ENCODE measurements around the gene PTPN13.

PTPN13 gene

DNA sequence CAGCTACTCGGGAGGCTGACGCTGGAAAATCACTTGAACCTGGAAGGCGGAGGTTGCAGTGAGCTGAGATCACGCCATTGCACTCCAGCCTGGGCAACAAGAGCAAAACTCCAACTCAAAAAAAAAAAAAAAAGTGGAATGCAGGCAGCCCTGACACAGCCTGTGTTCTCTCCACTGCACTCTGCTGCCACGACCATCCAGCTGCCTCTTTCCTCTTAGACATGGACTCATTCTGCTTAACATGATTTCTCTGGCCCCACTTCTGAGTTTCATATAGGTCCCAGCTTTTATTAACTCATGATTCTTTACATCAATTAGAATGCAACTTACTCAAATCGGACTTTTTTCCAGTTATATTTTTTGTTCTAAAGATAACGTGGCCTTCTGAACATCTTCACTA lies 225.4 kb downstream of the PTPN13 start:
- DNase-seq (ENCODE audit: low spot score): no peak

DNA sequence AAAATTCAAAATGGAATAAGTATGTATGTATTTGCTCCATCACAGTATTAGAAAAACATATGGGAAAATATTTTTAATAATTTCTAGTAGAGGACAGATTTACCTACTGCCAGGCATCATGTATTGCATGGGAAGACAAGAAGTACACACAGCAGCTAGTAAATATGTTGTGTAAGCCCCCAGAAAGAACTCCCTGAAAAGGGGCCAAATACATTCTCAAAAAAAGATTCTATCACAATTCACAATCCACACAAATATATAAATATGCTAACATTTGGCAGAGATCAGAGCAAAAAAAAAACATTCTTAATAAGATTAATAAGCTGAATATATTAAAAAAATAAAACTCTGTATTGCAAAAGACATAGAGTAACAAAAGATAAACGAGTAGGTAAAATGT lies 227.0 kb downstream of the PTPN13 start:
- DNase-seq (ENCODE audit: low spot score): no peak

DNA sequence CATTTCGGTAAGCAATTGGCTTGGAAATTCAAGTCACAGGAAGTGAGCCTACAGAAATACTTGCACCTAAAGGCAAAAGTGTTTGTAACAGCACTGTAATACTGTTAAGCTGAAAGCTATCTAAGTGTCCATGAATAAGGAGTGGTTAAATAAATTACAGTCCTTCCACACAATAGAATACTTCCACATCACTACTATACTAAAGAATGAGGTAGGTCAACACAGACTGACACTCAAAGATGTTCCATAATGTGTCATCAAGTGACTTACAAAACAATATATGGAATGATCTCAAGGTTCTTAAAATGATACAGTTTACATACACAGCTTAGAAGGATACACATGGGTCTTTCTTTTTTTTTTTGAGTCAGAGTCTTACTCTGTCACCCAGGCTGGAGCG lies 228.0 kb downstream of the PTPN13 start:
- no peak for DNase-seq (ENCODE audit: low spot score)

DNA sequence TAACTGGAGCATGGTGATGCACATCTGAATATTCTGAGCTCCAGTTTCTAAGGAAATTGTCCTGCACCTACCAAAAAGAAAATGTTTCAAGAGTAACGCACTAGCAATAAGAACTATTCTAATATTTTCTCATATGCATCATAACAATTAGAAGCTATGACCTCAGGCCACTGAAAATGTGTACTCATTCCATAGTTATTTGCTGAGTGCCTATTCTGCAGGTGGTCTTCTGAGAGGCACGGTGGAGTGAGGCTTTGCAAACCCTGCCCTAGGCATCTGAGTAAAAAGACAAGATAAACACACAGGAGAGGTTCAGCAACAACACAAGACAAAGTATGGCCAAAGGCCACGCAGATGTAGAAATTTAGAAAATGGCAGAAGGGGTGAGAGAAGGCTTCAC lies 231.4 kb downstream of the PTPN13 start:
- DNase-seq (ENCODE audit: low spot score): no peak

DNA sequence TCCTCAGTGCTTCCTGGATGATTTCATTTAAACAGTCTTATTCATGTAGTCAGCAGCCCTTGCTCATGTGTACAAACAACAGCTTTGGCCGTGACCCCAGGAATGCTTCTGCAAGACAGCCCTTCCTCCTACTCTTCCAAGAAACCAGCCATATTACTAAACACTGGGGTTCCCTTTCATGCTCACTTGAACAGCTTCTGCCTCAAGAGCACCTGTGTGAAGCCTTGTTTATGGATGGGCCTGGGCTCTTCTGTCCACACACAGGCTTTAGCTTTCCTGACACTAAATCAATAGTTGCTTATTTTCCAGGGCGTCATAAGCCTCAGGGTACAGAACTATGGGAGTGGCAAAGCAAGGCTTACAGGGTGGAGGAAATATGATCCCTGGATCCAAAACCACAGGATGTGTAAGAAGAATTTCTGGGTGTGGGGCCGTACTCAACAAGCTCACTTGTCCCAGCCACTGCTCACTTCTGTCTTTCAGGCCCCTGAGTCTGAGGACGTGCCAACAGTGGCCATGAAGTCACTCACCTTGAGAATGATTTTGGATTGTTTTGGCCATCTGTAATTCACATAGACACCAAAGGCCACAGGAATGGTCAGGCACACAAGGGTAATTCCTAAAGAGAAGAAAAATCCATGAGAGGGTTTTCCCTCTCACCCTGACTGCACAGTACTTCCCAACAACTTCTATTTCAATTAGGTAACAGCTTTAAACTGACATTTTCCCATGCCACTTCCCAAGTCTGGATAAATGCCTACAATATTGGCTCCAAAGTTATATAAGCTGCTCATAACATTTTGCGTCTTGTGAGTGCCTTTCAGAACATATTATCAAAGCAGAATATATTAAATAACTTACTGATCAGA lies 237.4 kb downstream of the PTPN13 start:
- no peak for DNase-seq (ENCODE audit: low spot score)

DNA sequence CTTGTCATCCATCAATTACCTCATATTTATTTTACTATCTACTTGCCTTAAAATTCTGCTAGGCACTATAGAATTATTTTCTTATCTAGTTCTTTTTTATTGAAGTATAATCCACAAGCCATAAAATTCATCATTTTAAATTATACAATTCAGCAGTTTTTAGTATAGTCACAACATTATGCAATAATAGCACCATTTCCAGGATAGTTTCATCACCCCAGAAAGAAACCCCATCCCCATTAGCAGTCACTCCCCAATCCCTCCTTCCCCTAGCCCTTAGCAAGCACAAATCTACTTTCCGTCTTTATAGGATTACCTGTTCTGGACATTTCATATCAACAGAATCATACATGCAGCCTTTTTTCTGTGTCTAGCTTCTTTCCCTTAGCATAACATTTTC lies 239.5 kb downstream of the PTPN13 start:
- DNase-seq (ENCODE audit: low spot score): no peak

DNA sequence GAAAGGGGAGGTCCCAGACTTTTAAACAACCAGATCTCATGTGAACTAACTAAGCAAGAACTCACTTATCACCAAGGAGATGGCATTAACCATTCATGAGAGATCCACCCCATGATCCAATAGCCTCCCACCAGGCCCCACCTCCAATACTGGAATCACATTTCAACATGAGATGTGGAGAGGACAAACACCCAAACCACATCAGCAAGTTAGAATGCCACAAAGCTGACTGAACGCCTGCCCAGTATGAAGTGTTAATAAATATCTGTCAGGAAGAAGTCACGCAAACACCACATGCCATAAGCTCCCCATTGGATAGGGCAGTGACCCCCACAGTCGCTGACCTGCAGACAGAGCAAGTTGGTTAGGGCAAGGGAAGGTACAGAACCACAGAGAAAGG lies 240.8 kb downstream of the PTPN13 start:
- DNase-seq (ENCODE audit: low spot score): no peak

DNA sequence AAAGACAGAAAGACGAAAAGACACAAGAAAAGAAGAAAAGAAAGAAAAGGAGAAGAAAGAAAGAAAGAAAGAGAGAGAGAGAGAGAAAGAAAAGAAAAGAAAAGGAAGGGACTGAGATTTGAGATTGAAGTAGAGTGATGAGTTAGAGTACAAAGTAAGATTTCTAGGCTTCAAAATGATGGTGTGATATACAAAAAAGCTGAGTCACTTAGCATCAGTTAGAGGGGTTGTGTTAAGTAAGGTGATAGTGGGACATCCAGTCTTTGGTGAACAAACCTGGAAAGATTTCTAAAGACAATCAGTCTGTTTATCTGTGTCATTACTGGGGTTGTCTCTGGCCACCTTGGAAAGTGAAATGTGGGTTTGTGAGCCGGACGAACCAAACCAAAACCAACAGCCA lies 241.6 kb downstream of the PTPN13 start:
- no peak for DNase-seq (ENCODE audit: low spot score)

DNA sequence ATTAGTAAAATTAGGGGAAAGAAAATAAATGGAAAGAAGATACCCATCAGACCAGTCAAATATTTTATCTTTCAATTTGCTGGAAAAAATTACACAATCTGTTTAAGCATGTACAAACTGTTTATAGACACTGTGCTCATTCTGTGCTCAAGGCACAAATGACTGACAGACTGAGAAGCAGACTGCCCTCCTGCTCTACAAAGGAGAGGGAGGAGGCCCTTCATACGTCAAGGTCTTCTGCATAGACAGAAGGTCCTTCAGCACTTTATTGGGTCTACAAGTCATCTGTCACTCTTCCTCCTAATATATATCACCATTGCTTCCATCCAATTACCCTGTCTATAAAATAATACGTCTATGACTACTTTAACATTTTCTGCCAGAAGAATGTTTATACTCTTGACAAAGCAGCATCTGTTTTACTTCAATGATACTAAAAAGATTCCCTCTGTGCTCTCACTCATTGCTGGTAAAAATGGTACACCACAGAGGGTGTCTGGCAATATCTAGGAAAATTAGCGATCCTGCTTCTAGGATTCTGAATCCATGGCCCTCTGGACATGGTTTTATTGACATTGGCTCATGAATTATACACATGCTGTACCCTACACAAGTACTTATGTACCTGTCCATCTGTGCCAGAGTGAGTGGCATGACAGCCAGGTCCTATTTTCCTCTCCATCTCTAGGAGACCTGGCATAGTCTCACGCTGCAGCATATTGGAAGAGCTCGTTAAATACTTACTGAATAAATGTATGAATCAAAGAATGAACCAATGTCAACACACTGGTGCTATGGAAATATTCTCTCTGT lies 243.8 kb downstream of the PTPN13 start:
- no peak for DNase-seq (ENCODE audit: low spot score)

DNA sequence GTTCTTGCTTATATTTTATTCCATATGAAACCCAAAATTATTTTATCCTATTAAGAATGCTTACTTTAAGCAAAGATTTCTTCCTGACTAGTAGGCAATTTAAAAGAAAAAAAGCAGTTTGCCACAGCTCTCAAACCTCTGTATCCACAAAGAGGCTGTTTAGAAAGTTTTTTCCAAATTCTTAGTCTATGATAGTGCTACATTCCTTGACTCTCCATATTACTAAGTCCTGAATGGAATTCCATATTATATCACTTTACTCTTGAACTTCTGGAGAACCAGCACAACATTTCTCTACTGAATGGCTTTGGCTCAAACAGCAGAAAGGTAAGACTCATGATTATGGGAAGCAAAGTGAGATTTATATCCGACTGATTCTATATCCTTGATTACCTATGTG lies 246.7 kb downstream of the PTPN13 start:
- no peak for DNase-seq (ENCODE audit: low spot score)

DNA sequence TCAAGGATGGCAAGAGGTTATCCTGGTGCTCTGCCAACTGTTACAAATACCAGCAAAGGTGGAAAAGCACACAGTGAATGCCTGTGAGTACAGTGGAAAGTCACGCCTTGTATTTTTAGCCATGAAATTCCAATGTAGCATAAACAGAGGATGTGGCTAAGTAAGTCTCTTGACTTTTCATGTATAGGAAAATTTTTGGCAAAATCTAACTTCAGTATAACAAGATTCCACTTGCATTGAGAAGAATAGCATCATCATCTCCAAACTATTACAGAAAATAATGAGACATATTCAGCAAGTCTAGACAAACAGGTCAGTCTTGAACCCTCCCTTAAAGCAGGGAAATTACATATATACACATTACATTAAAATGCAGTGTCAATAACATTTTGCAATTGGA lies 247.2 kb downstream of the PTPN13 start:
- DNase-seq (ENCODE audit: low spot score): no peak

DNA sequence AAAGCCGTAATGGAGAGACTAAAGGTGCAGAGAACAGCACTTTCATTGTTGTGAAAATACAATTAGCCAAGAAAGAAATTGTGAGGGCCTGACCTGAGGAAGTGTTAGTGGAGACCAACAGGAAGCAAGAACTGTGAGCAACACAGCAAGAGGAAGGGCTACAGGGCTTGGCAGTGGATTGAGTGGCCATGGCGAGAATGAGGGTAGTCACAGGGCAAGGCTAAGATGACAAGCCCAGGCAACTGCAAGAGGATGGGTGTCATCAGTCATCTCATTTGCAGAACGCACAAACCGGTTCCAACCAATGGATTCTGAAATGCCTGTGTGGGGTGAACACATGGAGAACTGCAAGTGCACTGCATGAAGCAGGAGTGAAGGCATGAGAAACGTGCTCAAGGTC lies 251.5 kb downstream of the PTPN13 start:
- no peak for DNase-seq (ENCODE audit: low spot score)

DNA sequence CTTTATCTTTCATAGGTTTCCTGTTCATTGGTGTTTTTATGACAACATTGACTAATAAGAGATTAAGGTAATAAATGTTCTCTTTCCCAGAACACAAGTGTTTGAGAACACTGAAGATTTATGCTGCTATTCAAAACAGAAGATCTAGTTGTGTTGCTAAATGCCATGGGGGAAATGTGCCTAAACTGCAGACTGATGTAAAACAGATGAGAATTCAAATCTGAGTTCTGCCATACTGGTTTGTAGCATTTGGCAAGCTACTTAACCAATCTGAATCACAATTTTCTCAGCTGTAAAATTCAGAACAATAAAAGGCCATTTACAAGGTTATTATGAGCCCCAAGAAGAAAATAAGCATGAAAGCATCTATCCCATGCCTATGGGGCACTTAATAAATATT lies 252.8 kb downstream of the PTPN13 start:
- DNase-seq (ENCODE audit: low spot score): no peak

DNA sequence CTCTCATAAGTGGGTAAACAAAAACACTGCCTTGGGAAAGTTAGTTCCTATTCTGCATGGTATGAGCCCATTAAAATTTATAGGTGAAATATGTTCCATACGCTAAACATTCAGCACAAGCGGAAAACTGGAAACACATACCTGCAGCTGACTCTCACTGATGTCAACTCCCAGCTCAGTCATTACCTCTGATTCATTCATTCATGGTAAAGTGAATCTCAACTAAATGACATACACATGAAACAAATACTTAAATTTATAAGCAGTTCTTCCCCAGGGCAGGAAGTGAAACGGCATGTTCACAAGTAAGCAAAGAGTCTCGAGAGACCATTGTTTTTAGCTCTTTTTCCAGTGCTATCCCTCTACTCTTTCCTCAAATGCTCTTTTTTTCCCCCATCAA lies 253.5 kb downstream of the PTPN13 start:
- DNase-seq (ENCODE audit: low spot score): no peak

DNA sequence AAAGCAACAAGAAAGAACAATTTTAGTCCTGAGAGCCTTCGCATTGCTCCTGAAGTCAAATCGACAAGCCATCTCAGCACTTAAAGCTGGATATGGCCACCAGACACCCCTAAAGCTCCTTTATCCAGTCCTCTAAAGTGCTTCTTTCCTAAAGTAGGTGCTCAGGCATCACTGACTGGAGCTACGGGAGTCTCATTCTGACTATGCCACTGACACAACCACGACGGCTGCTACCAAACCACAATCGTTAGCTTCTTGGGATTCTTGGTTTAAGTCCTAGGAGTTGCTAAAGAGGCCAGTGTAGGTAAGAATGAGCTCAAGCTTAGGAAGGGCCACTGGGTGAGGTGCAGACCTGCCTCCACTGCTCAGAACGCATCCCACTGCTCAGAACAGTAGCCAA lies 254.0 kb downstream of the PTPN13 start:
- DNase-seq (ENCODE audit: low spot score): no peak

DNA sequence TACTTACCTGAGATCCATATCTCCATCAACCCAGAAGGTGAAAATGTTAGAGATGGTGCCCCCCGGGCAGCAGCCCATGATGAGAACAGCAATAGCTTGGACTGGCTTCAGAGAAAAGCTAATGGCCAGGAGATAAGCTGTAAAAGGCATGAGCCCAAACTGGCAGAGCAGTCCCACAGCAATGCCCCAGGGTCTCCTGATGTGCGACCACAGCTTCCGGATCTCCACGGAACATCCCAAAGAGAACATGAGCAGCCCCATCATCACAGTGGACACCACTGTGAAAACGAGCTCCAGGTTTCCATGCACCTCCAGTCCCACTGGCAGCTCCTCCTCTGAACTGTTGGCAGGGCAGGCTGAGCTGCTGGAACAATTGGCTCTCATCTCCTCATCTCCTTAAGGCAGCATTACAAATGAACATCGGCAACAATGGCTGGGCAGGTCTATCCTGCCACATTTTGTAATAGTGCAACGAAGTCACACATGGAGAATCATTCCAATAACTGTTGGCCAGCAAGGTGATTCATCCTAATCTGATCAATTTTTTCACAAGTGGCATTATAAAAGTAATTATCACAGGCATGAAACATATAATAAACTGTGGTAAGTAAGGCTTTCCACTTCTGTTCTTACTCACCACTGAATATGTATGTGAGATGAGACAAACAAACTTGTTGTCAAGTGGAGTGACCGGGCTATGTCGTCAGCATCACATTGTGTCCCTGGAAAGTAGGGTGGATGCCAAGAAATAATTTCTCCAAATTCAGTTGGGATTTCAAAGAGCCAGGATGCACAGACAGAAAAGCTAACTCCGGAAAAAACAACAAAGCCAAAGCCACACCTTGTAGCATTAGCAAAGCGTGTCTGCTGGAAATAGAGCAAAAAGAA lies 254.9 kb downstream of the PTPN13 start, which contains the start of gene SLC10A6:
TSS of gene SLC10A6 (minus strand) at position 653 of the 888 bp plus-strand sequence. CDS start at position 384, 269 bp downstream.
- DNase-seq (ENCODE audit: low spot score): no peak

DNA sequence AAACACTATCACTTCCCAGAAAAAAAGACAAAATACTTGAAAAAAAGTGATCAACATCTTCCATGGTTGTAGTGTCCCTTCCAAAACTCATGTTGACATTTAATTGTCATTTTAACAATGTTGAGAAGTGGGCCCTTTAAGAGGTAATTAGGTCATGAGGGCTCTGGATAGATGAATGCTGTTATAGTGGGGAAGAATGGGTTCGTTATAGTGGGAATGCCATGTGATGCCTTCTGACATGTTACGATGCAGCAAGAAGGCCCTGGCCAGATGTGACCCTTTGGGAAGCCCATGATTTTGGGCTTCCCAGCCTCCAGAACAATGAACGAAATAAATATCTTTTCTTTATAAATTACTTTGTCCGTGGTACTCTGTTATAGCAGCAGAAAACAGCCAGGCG lies 259.1 kb downstream of the PTPN13 start:
- DNase-seq (ENCODE audit: low spot score): no peak

DNA sequence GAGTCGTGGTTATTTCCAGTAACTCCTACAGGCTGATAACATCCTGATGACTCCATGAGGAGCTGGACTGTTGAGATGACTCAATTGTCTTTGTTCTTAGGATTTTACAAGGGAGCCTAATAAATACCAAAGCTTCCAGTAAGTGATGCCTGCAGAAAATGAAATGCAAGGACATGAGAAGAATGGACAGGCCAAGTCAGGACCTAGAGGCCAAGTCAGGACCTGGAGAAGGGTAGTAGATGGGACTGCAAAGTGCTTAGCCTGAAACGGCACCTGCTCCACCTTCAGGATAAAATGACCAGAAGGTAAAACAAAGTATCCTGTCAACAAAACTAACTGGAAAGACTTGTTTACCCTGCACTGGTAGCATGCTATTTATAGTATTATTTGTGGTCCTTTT lies 261.5 kb downstream of the PTPN13 start:
- DNase-seq (ENCODE audit: low spot score): no peak

DNA sequence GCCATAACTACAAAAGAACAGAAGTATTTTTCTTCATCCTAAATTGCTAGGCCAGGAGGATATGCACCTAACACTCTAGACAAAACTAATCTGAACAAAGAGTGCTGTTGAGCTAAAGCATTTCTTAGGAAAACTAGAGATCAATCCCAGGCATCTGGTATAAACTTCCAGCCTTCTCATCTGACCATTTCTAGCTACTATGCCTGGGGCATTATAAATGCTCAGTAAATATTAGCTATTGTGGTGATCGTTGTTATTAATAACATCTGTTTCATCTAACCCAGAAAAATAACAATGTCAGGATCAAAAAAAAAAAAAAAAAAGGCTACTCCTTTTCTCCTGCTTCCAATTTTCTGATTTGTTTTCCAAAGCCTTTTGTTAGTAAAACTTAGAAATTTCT lies 262.8 kb downstream of the PTPN13 start:
- DNase-seq (ENCODE audit: low spot score): no peak

DNA sequence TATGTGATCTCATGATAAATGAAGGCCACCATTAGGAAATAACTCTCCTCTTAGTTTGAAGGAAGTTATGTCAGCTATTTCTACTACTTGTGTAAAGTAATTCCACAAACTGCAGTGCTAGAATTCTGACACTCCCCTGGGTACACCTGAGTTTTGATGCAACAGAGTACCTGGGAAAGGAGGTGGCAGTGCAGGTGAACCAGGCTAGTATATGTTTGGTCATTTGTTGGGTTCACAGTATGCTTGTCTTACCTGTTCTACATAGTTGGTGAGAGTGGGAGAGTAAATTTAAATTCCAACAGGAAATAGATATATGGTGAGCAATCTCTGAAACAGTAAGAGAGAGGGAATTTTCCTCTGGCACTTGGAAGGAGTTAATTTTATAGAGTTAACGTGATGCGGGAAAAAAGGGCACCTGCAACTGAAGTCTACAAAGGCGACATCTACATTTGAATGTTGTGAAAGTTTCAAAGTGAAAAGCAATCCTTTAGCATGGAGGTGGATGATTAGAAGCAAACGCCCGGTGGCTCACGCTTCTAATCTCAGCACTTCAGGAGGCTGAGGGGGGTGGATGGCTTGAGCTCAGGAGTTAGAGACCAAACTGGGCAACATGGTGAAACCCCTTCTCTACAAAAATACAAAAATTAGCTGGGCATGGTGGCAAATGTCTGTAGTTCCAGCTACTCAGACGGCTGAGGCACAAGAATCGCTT lies 263.4 kb downstream of the PTPN13 start:
- DNase-seq (ENCODE audit: low spot score): no peak
